Measurements from ENCODE around the gene KCNN2. TPM values are rescaled to one million over a fixed set of nuclear protein-coding genes. Genes with fewer than 3 reads are reported as not detected.

Gene KCNN2
- total RNA-seq, 1 experiment from 2014 or later, result 0.27 TPM

DNA sequence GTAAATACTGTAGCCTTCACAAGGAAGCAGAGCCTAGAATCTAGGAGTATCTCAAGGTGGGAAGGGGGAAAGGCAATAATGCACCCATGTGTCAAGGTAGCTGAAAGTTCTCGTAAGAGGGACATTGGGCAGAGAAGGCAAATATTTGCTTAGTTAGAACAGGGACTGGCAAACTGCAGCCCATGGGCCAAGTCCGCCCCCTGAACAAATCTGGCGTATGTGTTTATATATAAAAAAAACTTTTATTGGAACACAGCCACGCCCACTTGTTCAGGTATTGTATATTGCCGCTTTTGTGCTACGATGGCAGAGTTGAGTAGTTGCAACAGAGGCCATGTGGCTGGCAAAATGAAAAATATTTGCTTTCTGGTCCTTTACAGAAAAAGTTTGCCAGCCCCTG lies 16.1 kb downstream of the KCNN2 start:
- H3K9me3 Mint-ChIP-seq (ENCODE audit: unreplicated experiment), result no peaks in the 10 kb centered on the region
- H3K4me3 ChIP-seq (ENCODE audit: low read depth, low read length), result no peak overlapping the region
- H3K9me3 ChIP-seq, result no peaks in the 10 kb centered on the region
- no peak overlapping the region for H3K4me3 Mint-ChIP-seq (ENCODE audit: unreplicated experiment)
- TF ChIP-seq, protein P1, sequence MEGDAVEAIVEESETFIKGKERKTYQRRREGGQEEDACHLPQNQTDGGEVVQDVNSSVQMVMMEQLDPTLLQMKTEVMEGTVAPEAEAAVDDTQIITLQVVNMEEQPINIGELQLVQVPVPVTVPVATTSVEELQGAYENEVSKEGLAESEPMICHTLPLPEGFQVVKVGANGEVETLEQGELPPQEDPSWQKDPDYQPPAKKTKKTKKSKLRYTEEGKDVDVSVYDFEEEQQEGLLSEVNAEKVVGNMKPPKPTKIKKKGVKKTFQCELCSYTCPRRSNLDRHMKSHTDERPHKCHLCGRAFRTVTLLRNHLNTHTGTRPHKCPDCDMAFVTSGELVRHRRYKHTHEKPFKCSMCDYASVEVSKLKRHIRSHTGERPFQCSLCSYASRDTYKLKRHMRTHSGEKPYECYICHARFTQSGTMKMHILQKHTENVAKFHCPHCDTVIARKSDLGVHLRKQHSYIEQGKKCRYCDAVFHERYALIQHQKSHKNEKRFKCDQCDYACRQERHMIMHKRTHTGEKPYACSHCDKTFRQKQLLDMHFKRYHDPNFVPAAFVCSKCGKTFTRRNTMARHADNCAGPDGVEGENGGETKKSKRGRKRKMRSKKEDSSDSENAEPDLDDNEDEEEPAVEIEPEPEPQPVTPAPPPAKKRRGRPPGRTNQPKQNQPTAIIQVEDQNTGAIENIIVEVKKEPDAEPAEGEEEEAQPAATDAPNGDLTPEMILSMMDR (IDR thresholded peaks at IDR 0.05; ENCODE audit: insufficient read depth in 1 of 2, low read depth in 1 of 2, low read length in 1 of 2, severe bottlenecking in 1 of 2, unreplicated experiment in 1 of 2), result no peak
- H3K27me3 Mint-ChIP-seq (ENCODE audit: insufficient read depth, unreplicated experiment), result peaks cover 2% of the 10 kb centered on the region
- no peaks in the 10 kb centered on the region for H3K36me3 ChIP-seq (ENCODE audit: control insufficient read depth, insufficient read depth, low read length)
- no peaks in the 10 kb centered on the region for H3K4me1 ChIP-seq
- no peaks in the 10 kb centered on the region for H3K4me1 Mint-ChIP-seq (ENCODE audit: low read depth, unreplicated experiment)
- CTCF ChIA-PET, result no interaction called here
- POLR2A ChIA-PET, result no interaction called here
- H3K27ac Mint-ChIP-seq (ENCODE audit: unreplicated experiment), result no peak overlapping the region
- no peaks in the 10 kb centered on the region for H3K27me3 ChIP-seq (replicated peaks; ENCODE audit: control insufficient read depth, insufficient read depth, low read length)
- BruUV-seq (replicated peaks), result no TSS peak
- intact Hi-C loops (cut with micrococcal nuclease; ENCODE audit: unreplicated experiment), result no loop called here
- DNase-seq, result no peak
- H3K36me3 Mint-ChIP-seq (ENCODE audit: insufficient read depth, unreplicated experiment), result no peaks in the 10 kb centered on the region

DNA sequence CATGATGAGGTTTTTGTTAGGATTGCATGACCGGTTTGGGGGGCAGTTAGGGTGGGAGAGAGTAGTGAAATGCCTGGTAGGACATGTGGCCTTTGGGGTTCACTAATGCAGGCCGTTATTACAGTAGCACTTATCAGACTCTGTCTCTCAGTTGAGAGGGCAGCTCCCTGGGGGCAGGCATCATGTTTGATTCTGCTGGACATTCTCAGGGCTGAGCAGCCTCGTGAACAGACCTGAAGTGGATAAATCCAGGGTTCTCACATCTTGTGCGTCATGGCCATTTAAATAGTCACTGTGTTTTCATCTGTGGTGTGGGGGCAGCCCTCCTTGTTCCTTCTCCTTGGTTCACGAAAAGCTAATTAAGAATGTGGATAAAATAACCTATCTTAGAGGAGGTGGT lies 18.9 kb downstream of the KCNN2 start:
- no peaks in the 10 kb centered on the region for H3K4me1 ChIP-seq
- Mint-ChIP-seq H3K27me3 (ENCODE audit: insufficient read depth, unreplicated experiment) (peaks cover 4% of the 10 kb centered on the region), H3K27ac (ENCODE audit: unreplicated experiment) (no peak overlapping the region), H3K4me1 (ENCODE audit: low read depth, unreplicated experiment) (no peaks in the 10 kb centered on the region), H3K4me3 (ENCODE audit: unreplicated experiment) (no peak overlapping the region), H3K9me3 (ENCODE audit: unreplicated experiment) (no peaks in the 10 kb centered on the region), H3K36me3 (ENCODE audit: insufficient read depth, unreplicated experiment) (no peaks in the 10 kb centered on the region)
- no peak for DNase-seq
- POLR2A ChIA-PET, result no interaction called here
- CTCF ChIA-PET, result no interaction called here
- H3K27me3 ChIP-seq (replicated peaks; ENCODE audit: control insufficient read depth, insufficient read depth, low read length), result no peaks in the 10 kb centered on the region
- no peaks in the 10 kb centered on the region for H3K9me3 ChIP-seq
- H3K36me3 ChIP-seq (ENCODE audit: control insufficient read depth, insufficient read depth, low read length), result no peaks in the 10 kb centered on the region
- intact Hi-C loops (cut with micrococcal nuclease; ENCODE audit: unreplicated experiment), result loop anchor here (10.0 kb wide), 1 partner anchor 154 kb away; no protein-coding TSS in a partner anchor
- no peak overlapping the region for H3K4me3 ChIP-seq (ENCODE audit: low read depth, low read length)
- TF ChIP-seq, protein P1 (IDR thresholded peaks at IDR 0.05; ENCODE audit: insufficient read depth in 1 of 2, low read depth in 1 of 2, low read length in 1 of 2, severe bottlenecking in 1 of 2, unreplicated experiment in 1 of 2), result no peak
- BruUV-seq (replicated peaks), result no TSS peak

DNA sequence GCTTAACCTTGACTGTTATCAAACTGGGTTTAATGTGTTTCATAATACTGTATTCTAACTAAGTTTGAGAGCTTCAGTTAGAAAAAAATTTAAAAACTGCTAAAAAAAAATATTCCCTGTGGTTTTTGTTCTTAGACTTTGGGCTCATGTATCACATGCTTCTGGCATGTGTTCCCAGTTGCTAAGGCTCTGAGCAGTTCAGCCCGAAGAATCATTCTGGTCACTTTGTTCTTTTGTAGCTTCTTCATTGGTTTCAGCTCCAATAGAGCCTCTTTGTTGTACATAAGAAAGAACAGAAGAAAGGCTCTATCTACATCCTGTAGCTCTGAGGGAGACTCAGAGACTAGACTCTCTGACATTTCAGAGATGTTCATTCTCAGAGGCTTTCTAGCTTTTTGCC lies 25.6 kb downstream of the KCNN2 start:
- intact Hi-C loops (cut with micrococcal nuclease; ENCODE audit: unreplicated experiment), result loop anchor here (10.0 kb wide), 1 partner anchor 147 kb away; no protein-coding TSS in a partner anchor
- H3K9me3 Mint-ChIP-seq (ENCODE audit: unreplicated experiment), result no peaks in the 10 kb centered on the region
- H3K36me3 Mint-ChIP-seq (ENCODE audit: insufficient read depth, unreplicated experiment), result no peaks in the 10 kb centered on the region
- H3K9me3 ChIP-seq, result no peaks in the 10 kb centered on the region
- no peak overlapping the region for H3K27ac Mint-ChIP-seq (ENCODE audit: unreplicated experiment)
- ChIA-PET CTCF (interaction anchor here (0.6 kb wide), 1 partner anchor 1187 kb away, joined by 4 read pairs; no protein-coding TSS in a partner anchor), POLR2A (no interaction called here)
- no peak overlapping the region for H3K4me3 Mint-ChIP-seq (ENCODE audit: unreplicated experiment)
- H3K27me3 ChIP-seq (replicated peaks; ENCODE audit: control insufficient read depth, insufficient read depth, low read length), result no peaks in the 10 kb centered on the region
- DNase-seq, result no peak
- no peak overlapping the region for H3K4me3 ChIP-seq (ENCODE audit: low read depth, low read length)
- no TSS peak for BruUV-seq (replicated peaks)
- TF ChIP-seq, protein P1 (IDR thresholded peaks at IDR 0.05; ENCODE audit: insufficient read depth in 1 of 2, low read depth in 1 of 2, low read length in 1 of 2, severe bottlenecking in 1 of 2, unreplicated experiment in 1 of 2), result no peak
- no peaks in the 10 kb centered on the region for H3K4me1 ChIP-seq
- H3K27me3 Mint-ChIP-seq (ENCODE audit: insufficient read depth, unreplicated experiment), result peaks cover 4% of the 10 kb centered on the region
- H3K36me3 ChIP-seq (ENCODE audit: control insufficient read depth, insufficient read depth, low read length), result no peaks in the 10 kb centered on the region
- no peaks in the 10 kb centered on the region for H3K4me1 Mint-ChIP-seq (ENCODE audit: low read depth, unreplicated experiment)

Measured in Caco-2 (cell line).